HG03095 (cell line): ENCODE data around the gene ANKRD13D.
A peak's percentile ranks its signal among the peaks of the same experiment; 100 is the strongest.
"Not testable (repeated sequence)": the region's sequence is repeated elsewhere in the genome, so short reads cannot be mapped to it uniquely, and the experiment has no call there.

Experiments used
- ATAC-seq: cut with Tn5 transposase; IDR thresholded peaks from one replicate; pipeline ENCODE4 v1.9.1; 2021; ENCODE audit warnings: moderate library complexity; ENCODE audit not compliant: unreplicated experiment

Gene ANKRD13D

DNA sequence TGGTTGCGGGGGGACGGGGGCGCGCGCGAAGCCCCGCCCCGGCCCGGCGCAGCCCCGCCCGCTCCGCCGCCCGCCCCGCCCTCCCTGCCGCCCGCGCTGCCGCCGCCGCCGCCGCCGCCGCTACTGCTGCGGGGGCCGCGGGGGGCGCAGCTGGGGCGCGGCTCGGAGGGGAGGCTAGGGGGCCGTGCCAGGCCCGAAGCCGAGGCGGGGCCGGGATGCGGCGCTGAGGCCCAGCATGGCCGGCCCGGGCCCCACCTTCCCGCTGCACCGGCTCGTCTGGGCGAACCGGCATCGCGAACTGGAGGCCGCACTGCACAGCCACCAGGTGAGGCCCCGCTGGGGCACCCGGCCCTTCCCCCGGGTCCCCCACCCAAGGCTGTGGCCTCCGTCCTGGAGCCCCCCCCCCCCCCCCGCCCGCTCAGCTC lies at the start of gene ANKRD13D:
ANKRD13D (plus strand) TSS at position 78 of the 425 bp plus-strand sequence; CDS start at position 236, 158 bp downstream.
- peak; percentile 27 for ATAC-seq

DNA sequence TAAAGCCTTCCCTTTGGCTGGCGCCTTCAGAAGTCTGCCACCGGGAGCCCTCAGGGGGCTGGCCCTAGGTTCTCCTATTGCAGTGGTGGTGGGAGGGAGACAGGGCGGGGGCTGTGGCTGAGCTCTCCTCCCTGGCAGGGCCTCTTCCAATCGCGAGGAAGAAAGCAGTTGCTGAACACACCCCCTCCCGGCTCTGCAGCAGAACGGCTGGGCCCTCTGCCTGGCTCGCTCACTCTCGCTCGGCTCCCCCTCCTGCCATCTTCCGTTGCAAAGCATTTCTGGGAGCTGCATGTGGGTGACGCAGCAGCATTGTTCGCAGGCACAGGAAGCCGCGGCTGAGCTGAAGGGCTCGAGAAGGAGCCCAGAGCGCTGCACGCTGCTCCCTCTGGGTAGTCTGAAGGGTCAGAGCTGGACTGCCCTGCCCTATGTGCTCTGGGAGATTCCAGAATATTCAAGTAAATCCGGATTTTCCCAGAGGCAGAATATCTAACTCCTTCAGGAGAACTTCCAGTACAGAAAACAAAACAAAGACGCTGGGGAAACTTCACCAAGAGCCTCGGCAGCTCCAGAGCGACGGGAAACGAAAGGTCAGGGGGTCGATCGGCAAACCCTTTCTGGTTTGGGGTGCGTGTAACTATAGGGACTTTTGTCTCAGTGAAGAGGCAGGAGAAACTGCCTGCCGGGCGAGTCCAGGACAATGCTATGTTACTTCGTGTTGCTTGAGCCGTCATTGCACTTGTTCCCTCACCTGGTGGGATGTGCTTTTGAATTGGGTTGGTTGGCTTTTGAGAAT lies 49.1 kb upstream of the ANKRD13D start:
- peak; percentile 85 for ATAC-seq

DNA sequence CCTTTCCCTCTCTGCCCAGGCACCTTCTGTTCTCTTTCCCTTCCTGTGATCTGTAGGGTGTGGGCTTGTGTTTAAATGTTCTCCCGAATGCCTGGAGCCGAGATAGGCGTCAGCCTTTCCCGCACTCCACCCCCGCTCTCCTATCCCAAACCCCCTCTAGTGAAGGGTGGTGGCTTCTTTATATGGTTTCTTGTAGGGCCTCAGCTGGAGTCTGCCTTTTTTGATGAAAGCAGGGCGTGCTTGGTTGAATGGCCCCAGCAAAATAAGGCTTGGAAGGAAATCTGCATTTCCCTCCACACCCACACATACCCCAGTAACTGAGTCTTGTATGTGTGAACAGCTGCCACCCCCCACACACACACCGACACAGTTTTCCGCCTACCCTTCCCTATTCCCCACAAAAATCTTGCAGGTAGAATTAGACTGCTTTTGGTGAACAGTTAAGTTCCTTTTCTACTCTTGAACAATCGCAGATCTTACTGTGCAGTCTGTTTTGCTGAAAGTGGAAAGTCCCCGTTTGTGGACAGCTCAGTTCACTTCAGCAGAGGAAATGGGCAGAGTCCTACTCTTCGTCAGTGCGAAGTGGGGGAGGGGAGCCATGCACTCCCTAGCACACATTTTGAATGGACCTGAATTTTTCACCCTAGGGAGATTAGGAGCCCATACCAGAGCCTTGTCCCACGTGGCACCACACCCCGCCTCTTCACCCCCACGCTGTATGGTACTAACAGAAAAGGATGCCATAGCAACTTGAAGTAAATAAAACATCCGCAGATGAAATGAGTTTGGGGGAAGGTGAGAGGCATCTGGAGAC lies 48.3 kb upstream of the ANKRD13D start:
- peak; percentile 27 for ATAC-seq

DNA sequence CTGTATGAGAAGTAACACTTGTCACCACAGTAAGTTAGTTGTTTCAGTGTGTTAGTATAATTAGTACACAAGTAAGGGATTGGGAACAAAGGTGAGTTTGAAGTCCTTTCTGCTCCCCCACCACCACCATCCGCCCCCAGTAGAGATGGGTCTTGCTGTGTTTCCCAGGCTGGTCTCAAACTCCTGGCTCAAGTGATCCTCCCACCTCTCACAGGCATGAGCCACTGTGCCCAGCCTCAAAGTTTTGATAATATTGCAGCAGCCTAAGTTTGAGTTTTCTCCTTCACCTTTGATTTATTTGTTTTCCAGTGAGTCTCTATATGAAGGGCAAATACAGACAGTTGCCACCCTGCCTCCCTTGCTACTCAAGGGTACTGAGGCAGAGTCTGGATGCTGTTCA lies 46.6 kb upstream of the ANKRD13D start:
- no peak for ATAC-seq

DNA sequence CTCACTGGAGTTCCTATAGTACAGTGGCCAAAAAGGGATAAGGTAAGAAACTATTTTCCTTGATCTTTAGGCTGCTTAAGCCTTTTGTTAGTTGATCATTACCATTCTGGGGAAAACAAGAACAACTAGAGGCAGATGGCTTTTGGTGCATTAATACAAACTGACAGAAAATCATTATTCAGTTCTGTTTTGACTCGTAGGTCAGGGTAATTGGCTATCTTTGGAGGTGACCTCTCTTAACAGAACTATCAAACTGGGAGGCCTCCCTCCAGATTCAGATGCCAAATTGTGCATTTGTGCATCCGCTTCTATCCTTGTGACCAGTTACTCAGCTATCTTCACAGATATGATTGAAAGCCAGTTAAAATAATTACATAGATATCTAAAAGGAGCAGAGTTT lies 46.1 kb upstream of the ANKRD13D start:
- ATAC-seq, result no peak

DNA sequence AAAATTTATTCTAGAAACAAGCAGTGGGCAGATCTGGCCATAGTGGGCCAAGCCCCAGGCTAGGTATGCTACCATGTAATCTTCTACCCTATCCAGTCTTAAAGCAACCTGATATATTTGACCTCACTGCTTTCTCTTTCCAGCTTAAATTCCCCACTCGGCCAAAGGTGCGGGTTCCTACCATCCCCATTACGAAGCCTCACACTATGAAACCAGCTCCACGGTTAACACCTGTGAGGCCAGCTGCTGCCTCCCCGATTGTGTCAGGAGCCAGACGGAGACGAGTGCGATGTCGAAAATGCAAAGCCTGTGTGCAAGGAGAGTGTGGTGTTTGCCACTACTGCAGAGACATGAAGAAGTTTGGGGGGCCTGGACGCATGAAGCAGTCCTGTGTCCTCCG lies 44.1 kb upstream of the ANKRD13D start:
- ATAC-seq, result no peak

DNA sequence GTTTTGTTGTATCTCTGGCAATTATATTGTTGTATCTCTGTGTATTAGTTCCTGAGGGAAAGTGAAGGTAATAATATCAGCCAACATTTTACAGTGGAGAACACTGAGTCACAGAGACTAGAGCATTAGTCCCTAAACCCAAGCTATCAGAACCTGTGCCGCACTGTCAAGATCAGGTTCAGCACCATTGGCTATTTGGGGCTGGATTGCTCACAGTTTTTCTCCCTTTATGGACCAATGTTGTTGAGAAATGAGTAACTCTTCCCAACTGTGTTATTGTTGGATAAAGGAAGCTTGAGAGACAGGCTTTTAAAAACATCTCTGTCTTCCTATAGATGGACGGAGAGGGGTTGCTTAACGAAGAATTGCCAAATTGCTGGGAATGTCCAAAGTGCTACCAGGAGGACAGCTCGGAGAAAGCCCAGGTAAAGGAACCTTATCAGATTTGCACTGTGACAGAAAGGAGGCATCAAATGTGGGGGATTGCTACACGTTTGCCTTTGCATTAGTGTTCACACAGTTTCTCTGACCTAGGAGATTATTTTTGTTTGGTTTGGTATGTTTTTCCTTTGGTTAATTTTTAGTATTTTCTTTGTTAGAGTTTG lies 41.1 kb upstream of the ANKRD13D start:
- no peak for ATAC-seq

DNA sequence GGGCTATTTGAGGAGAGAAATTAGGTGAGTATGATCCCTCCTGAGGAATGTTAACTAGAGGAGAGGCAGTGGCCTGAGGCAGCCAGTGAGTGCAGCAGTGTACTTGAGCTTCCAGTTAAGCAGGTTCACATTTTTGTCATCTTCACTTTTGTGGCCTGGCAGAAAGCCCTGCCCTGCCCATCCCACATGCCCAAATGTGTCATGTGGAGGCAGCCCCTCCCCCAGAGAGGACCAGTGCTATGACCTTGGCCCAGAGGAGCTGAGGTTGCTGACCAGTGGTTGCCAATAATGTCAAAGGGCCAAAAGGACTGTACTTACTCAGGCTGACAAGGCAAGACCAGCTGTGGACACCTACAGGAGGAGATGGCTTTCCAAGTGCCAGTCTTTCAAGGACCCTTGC lies 40.5 kb upstream of the ANKRD13D start:
- ATAC-seq, result no peak

DNA sequence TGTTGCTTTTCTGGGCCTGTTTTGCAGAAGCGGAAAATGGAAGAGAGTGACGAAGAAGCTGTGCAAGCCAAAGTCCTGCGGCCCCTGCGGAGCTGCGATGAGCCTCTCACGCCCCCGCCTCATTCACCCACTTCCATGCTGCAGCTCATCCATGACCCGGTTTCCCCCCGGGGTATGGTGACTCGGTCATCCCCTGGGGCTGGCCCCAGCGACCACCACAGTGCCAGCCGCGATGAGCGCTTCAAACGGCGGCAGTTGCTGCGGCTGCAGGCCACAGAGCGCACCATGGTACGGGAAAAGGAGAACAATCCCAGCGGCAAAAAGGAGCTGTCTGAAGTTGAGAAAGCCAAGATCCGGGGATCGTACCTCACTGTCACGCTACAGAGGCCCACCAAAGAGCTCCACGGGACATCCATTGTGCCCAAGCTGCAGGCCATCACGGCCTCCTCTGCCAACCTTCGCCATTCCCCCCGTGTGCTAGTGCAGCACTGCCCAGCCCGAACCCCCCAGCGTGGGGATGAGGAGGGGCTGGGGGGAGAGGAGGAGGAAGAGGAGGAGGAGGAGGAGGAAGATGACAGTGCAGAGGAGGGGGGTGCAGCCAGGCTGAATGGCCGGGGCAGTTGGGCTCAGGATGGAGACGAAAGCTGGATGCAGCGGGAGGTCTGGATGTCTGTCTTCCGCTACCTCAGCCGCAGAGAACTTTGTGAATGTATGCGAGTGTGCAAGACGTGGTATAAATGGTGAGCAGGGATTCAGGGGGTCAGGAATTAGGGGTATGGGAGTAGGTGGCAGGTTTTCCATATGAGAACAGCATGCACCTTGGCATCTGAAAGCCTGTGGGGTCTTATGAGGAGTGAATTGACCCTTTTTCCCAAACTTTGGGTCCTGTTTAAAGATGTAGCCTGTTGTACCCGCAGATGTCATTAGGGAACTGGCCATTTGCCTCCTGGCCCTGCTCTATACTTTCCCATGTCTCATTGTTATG lies 38.8 kb upstream of the ANKRD13D start:
- no peak for ATAC-seq

DNA sequence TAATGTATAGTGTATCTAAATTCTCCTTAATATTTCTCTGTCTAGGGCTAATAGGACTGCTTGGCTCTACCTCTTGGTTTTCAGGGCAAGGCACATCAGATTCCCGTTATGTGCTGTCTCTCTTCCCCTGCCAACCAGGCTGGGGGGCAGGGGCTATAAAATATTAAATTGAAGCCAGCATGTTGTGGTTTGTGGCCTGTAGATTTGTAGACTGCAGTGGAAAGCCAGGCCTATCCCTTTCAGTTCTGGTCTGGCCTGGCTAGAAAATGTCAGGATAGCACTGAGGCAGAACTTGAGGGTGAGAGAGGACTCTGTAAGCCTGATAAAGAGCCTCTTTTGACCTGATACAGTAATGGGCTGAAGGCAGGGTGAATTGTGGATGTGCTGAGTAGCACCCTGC lies 37.3 kb upstream of the ANKRD13D start:
- no peak for ATAC-seq

DNA sequence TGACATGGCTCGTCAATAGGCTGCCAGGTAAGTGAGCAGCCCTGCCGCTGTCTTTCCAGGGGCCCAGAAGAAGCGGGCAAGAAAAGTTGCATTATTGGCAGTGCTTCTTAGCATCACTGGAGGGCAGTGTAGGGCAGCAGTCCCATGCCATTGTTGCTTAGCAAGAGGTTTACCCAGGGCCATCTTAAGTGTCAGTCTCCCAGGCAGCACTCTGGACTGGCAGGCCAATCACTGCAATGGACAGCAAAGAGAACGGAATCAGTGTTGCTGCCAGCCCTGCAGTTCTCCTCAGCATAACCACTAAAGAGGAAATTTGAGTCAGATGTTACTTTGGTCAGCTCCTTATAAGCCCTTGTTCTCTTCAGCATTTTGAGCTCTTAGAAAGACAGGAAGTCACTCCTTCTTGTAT lies 36.3 kb upstream of the ANKRD13D start:
- ATAC-seq, result no peak

DNA sequence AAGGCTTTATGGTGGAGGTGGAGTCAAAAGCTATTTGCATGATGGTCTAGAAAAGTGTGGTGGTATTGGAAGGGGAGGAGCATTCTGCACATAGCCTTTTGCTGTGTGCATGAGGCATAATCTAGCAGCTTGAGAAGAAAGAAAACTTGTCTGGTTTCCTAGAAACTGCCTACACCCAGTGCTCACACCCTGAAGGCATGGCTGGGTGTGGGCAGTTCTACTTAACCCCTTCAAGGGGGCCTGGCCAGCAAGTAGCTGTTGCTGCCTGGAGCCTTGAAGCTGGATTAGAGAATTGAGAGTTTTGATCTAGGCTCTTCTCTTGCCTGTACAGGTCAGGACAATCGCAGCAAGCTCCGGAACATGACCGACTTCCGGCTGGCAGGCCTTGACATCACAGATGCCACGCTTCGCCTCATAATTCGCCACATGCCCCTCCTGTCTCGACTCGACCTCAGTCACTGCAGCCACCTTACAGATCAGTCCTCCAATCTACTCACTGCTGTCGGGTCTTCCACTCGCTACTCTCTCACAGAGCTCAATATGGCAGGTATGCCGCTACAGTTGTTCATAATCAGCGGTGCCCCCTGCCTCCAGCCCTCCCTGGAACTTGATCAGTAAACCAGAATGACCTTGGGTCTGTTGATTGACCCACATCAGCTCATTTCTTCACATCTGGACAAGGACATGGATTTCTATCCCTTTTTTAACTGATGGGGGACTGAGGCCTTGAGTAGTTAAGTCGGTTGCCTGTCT lies 35.1 kb upstream of the ANKRD13D start:
- ATAC-seq, result no peak

DNA sequence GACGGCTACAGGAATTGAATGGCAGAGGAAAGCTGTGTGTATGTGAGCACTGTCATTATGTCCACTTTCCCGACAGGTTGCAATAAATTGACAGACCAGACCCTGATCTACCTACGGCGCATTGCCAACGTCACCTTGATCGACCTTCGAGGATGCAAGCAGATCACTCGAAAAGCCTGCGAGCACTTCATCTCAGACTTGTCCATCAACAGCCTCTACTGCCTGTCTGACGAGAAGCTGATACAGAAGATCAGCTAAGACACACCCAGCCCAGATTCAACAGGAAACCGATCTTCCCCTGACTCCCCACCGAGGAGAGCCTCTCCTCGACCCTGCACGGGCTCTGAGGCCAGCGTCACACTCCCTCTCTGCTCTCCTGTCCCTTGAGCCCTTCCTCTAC lies 34.3 kb upstream of the ANKRD13D start:
- no peak for ATAC-seq

DNA sequence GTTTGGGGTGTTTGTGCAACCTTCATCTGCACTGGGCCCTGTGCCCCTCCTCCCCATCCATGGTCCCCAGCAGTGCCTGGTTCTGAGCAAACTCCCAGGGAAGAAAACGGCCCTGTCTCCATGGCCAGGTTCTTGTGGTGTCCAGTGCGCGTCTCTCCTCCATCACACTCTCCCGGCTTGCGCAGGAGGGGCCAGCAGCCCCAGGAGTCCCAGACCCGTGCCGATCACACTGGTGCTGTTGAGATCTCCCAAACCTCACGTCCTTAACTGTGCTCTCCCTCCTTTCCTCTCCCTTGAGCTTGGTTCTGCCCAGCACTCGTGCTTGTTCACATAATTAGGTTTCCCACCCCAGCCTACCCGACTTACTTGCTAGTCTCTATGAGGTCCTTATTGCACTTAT lies 33.8 kb upstream of the ANKRD13D start:
- ATAC-seq, result no peak

DNA sequence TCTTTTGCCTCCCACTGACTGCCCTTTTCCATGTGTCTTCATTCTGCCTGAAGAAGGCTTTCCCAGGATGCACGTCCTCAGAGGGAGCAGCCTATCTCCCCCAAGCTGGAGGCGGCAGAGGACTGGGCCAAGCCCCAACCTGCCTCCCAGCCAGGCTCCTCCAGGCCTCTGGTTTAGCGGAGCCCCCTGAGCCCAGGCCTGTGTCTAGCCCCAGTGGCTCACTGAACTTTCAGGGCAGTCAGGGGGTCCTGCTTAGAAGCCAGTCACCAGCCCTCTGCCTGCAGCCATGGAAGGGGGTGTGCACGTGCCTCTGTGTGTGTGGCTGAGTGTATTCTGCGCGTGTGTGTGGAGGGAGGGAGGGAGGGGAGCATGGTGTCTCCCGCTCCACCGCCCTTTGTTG lies 33.2 kb upstream of the ANKRD13D start:
- no peak for ATAC-seq

DNA sequence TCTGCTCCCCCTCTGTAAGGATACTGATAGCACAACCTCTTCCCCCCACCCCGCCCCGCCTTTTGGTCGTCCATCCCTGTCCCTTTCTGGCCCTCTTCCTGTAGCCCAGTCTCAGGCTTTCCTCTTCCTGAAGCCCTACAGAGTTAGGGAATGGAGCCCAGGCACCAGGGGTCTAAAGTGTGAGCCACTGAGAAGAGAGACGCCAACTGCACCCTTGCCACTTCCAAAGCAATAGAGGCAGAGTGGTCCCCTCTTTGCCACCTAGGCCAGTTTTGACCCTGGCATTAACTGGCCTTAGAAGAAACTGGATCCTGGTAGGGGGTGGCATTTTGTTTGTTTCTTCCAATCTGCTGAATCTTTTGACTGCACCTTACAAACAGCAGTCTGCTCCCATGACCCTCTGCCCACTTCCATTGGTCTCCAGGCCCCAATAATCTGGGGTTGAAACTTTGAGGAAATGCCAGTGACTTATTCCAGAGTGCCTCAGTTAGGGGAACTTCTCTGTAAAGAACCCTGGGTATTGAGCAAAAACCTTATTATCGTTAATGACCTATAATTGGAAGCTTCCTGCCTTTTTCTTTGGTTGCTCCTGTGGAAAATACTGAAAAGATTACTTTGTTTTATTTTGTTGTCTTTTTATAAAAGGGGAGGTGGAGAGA lies 32.5 kb upstream of the ANKRD13D start:
- ATAC-seq, result no peak

DNA sequence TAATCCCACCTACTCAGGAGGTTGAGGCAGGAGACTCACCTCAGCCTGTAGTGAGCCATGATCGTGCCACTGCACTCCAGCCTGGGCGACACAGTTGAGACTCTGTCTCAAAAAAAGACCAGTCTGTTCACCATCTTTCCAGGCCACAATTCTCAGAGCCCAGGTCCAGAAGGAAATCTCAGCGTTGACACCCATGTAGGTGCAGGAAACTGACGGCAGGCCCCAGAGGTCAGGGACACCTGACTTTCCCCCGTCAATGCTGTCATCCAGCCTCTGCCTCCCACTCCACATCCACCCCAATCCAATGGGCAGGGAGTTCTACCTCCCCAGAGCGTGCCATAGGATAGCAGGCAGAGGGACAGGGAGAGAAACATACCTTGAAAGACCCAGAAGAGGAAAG lies 28.7 kb upstream of the ANKRD13D start:
- no peak for ATAC-seq

DNA sequence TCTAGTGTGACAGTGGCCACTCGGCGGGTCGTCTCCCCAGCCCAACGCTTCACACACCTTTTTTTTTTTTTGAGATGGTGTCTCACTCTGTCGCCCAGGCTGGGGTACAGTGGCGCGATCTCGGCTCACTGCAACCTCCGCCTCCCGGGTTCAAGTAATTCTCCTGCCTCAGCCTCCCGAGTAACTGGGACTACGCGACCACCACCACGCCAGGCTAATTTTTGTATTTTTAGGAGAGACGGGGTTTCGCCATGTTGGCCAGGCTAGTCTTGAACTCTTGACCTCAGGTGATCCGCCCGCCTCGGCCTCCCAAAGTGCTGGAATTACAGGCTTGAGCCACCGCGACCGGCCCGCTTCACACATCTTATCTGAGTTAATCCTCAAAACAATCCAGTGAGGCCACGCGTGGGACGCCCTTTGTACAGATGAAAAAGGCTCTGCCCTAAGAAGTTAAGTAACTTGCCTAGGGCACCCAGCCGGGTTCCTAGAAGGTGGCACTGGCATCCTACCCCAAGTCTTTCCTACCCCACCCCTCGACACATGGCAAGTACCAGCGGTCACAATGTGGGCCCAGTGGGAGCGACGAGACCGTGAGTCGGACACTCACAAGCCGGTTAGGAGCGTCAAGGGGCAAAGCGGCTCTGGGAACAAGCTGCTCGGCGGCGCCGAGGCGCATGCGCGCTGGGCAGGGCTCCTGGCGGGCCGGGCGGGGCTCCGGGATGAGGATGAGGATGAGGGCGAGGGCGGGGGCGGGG lies 28.0 kb upstream of the ANKRD13D start:
- not testable (repeated sequence) for ATAC-seq

DNA sequence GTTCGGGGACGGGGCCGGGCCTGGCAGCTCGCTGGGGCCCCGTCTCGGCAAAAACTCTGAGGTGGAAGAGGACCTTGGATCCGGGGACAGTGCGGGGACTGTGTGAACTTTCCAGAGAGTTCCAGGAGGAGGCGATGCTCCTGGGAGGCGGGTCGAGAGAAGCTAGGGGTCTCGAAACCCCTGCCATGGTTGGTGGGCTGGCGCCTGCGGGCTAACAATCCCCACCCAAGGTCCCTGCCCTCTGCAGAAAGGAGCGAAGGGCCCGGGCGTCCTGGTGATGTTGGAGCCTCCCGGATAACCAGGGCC lies 27.5 kb upstream of the ANKRD13D start:
- ATAC-seq, result no peak
